Heart left ventricle (tissue), 13 donors: ENCODE results near the gene MYBL2.

Experiments
- CTCF ChIP-seq, 12 donors: fragments of 200-600 bp; sonication (generic) in 4 of 12; IDR thresholded peaks; one replicate each; pipeline versions ENCODE4 v1.5.0 to v1.8.0; 2018 to 2022; ENCODE audit warnings: antibody characterized with exemption in 12 of 12, mild to moderate bottlenecking in 5 of 12
- POLR2A ChIP-seq, 2 donors: fragments of 450-650 bp; IDR thresholded peaks; one replicate each; pipeline ENCODE4 v1.6.1; 2017; ENCODE audit warnings: antibody characterized with exemption in 2 of 2, mild to moderate bottlenecking in 2 of 2, moderate library complexity in 2 of 2
- donor health status: ischemic (EF 13 %, LVEDD 7.1; RV severe dilation, severe dysfunction).
- donor health status: DM: no; HTN: yes; CAD: no.
- donor health status: DM: no; HTN: no; CAD: no.
- donor health status: ischemic (EF 25% LVEDD 6.9; RV normal size, moderate dysfunction).
- donor health status: ischemic (EF 25% LVEDD 5.7; RV mildly dilated, moderate dysfunction).
- donor health status: ischemic (EF 35%, LVEDD 5.7; RV mildly dilated, moderate dysfunction).
- donor health status: nonischemic (EF 11% LVEDD 7.7; RV severe dilation, severe dysfunction).
- donor health status: DM: yes; HTN: yes; CAD: no.
- donor health status: PGD.
- donor health status: ischemic (EF 29% LVEDD 5.4; RV normal size, mild dysfunction).
- donor health status: nonischemic (EF 23%, LVEDD 6.1; RV moderate dilation, normal function).

- TF ChIP-seq CTCF (IDR thresholded peaks at IDR 0.05) (peak in 11 of 12 donors; percentile 97 to 100 (median 99)), POLR2A (IDR thresholded peaks at IDR 0.05) (no peak)
Measured at GRCh38 chr20:43749734-43750294, 82.9 kb downstream of the MYBL2 start.
